Fibroblast of lung (primary cell): ENCODE measurements around the gene ZBTB7C.

Experiments
- EZH2 ChIP-seq: IDR thresholded peaks from 2 replicates; pipeline ENCODE4 v1.5.1; 2012; ENCODE audit warnings: low read length, control low read depth, mild to moderate bottlenecking; ENCODE audit errors: missing control alignments
- TF ChIP-seq, protein P1 (sequence below), 2 donors: IDR thresholded peaks in 1 of 2; conservative IDR thresholded peaks in 1 of 2; 1 replicate in 1 of 2; 2 replicates in 1 of 2; pipeline ENCODE4 v1.5.1; 2011 to 2012; ENCODE audit warnings: low read length in 2 of 2, control low read depth in 1 of 2, inconsistent platforms in 1 of 2, low read depth in 1 of 2, mild to moderate bottlenecking in 1 of 2

DNA sequence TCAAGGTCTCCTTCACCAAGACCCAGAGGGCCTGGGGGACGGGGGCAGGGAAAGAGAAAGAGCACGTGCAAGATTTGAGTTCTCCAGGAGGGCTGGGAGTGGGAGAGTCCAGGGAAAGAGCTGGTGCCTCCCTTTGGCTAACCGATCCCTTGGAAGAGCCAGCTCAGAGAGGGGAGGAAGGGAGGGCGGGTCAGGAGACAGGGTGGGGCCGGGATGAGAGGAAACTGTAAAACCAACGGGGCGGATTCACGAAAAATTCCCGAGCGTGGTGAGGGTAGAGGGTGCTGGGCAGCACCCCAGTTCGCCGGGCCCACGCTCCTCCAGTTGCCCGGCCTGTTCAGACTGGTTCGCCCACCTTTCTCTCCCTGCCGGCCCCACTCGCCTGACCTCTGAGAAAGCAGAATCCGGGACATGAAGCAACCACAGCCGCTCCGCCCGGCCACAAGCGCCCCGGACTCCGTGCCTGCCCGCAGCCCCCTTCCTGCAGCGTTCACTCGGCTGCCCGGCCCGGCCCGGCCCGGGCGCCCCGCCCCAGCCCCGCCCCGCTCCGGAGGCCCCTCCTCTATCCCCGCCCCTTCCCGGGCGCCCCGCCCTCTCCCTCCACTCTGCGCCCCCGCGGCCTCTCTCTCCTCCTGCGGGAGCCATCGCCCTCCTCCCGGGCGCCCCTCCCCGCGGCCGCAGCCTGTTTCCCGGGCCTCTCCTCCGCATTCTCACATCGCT, 247.8 kb downstream of the ZBTB7C start:
- TF ChIP-seq, protein P1, sequence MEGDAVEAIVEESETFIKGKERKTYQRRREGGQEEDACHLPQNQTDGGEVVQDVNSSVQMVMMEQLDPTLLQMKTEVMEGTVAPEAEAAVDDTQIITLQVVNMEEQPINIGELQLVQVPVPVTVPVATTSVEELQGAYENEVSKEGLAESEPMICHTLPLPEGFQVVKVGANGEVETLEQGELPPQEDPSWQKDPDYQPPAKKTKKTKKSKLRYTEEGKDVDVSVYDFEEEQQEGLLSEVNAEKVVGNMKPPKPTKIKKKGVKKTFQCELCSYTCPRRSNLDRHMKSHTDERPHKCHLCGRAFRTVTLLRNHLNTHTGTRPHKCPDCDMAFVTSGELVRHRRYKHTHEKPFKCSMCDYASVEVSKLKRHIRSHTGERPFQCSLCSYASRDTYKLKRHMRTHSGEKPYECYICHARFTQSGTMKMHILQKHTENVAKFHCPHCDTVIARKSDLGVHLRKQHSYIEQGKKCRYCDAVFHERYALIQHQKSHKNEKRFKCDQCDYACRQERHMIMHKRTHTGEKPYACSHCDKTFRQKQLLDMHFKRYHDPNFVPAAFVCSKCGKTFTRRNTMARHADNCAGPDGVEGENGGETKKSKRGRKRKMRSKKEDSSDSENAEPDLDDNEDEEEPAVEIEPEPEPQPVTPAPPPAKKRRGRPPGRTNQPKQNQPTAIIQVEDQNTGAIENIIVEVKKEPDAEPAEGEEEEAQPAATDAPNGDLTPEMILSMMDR (conservative IDR thresholded peaks at IDR 0.05 in 1 of 2, IDR thresholded peaks at IDR 0.05 in 1 of 2; ENCODE audit: low read depth in 1 of 2, low read length in 2 of 2), result no peak
- no peak for TF ChIP-seq EZH2
